H1 (cell line): ENCODE measurements around the gene JAG1. TPM values are rescaled to one million over a fixed set of nuclear protein-coding genes. Genes with fewer than 3 reads are reported as not detected.

Experiments
- BRCA1 ChIP-seq: IDR thresholded peaks from 2 replicates; pipeline ENCODE4 v1.6.1; 2012; ENCODE audit warnings: low read depth, low read length, improper control_type of control experiment
- HDAC6 ChIP-seq: IDR thresholded peaks from one replicate; pipeline ENCODE4 v1.7.1; 2012; ENCODE audit warnings: low read depth, mild to moderate bottlenecking, inconsistent platforms, low read length, moderate library complexity
- MAFK ChIP-seq: IDR thresholded peaks from 2 replicates; pipeline ENCODE4 v1.6.1; 2012; ENCODE audit warnings: low read depth, mild to moderate bottlenecking, improper control_type of control experiment, low read length
- NANOG ChIP-seq: IDR thresholded peaks from 2 replicates; pipeline ENCODE4 v1.6.1; 2011; ENCODE audit warnings: low read length, low read depth, mild to moderate bottlenecking, inconsistent platforms; ENCODE audit not compliant: insufficient read depth, poor library complexity, severe bottlenecking
- SIN3A ChIP-seq, 2 experiments: IDR thresholded peaks in 1 of 2; conservative IDR thresholded peaks in 1 of 2; 2 replicates each; pipeline ENCODE4 v1.6.1; 2011 to 2012; ENCODE audit warnings: low read length in 2 of 2, improper control_type of control experiment in 1 of 2, low read depth in 1 of 2, mild to moderate bottlenecking in 1 of 2
- SIRT6 ChIP-seq: IDR thresholded peaks from one replicate; pipeline ENCODE4 v1.7.1; 2012; ENCODE audit warnings: low read length, inconsistent platforms
- ZNF274 ChIP-seq: IDR thresholded peaks from 2 replicates; pipeline ENCODE4 v1.7.0; 2012; ENCODE audit warnings: low read length, borderline replicate concordance; ENCODE audit errors: extremely low read depth
- polyA plus RNA-seq, 7 experiments: library from polyadenylated mRNA; depleted of rRNA in 3 of 7; stranded (reverse) in 5 of 7; unstranded in 2 of 7; fragments of >200 nt in 5 of 7; fragments of 200-250 nt in 2 of 7; gene quantifications; 1 replicate in 5 of 7; 2 replicates in 1 of 7; 4 replicates in 1 of 7; pipeline versions ENCODE4 v1.2.1 to v1.2.3, GENCODE V29; 2011 to 2013; ENCODE audit warnings: missing spikeins in 2 of 7, mixed read lengths in 2 of 7
- total RNA-seq: library from RNA; stranded (reverse); fragmentation: NEBNext Ultra II Directional; extraction: Animal tissue kit (Norgen Biotek cat#: 25700); gene quantifications from 2 replicates; pipeline ENCODE4 v1.2.1, GENCODE V29; 2021

The JAG1 gene
- total and polyA plus RNA-seq, 2 of the 8 experiments (the other 6 are each of a cell fraction or from before 2014, with no cell fraction given): 13.5 to 27.3 TPM

DNA sequence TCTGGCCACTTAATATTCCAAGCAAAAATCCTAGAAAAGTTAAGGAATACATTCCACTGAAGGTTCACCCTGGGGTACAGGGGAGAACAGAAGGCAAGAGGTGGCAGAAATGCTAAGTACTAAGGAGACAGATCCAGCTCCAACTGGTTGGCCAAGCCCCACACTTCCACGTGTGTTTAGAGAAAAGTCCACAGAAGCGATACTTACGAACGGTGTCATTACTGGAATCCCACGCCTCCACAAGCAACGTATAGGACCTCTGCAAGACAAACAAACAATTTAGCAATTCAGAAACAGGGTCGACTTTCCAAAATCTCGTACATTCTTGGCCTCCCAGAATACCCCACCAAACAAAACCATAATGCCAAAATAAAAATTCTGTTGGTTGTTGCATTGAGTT, 10.0 kb downstream of the JAG1 start (continued):
- TF ChIP-seq ZNF274 (no peak), NANOG (no peak), BRCA1 (no peak), SIRT6 (no peak), MAFK (no peak), SIN3A (conservative IDR thresholded peaks at IDR 0.05 in 1 of 2, IDR thresholded peaks at IDR 0.05 in 1 of 2; ENCODE audit: low read depth in 1 of 2, low read length in 2 of 2) (no peak), HDAC6 (no peak)
- TF ChIP-seq, all 59 proteins: peak for 0
